Measurements from ENCODE around the gene AP4S1.

DNA sequence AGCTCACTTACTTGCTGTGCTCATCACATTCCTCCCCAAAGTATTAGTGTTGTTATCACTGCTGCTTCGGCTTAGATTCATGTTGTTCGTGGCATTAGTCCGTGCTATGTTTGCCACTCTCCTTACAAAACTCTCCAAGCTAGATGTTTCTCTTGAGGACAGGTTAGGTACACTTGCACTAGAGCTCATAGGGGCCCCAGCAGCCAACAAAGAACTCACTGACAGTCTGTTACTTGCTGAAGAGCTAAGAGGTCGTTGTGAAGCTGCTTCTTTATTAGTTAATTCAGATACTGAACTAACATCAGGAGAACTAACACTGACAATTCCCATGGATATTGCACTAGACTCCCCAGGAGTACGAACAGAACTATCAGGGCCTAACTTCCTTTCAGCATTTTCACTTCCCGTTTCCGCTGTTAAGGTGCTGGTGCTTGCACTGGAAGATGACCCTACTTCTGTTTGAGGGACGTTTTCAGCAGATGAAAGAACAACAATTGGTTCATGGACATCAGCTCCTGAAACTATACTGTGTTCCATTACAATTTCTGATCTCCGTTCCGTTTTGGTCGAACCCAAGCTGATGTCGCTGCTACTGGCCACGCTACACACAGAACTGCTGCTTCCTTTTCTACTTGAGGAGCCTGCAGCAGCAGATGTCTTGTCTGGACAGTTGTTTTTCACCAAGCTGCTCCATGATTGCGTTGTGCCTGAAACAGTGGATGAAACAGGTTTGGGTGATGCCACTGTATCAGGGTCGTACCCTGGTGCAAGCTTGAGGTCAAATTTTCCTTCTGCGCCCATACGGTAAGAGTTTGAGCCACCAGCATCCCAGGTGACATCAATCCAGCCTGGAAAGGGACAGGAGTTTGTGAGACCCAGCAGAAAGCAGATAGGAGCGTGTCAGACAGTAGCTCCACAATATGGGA, 103.4 kb downstream of the AP4S1 start:
- no peak for TF ChIP-seq GATA3 (IDR thresholded peaks at IDR 0.05; ENCODE audit: low read depth, low read length)
- TF ChIP-seq GATA2 (IDR thresholded peaks at IDR 0.05; ENCODE audit: low read depth, low read length): no peak
